Stomach (tissue), 4 donors: ENCODE measurements around the gene ZFP69B.

Source experiments
- POLR2A ChIP-seq, 4 donors: fragments of 450-650 bp; IDR thresholded peaks; one replicate each; pipeline ENCODE4 v1.6.1; 2016; ENCODE audit warnings: antibody characterized with exemption in 4 of 4, control low read depth in 2 of 4, mild to moderate bottlenecking in 1 of 4, moderate library complexity in 1 of 4
- POLR2AphosphoS5 ChIP-seq, 3 donors: sonication (generic); formaldehyde crosslinking; IDR thresholded peaks; one replicate each; pipeline ENCODE4 v1.6.1; 2016; ENCODE audit warnings: antibody characterized with exemption in 3 of 3
- TF ChIP-seq, protein P1 (sequence below), 7 experiments: fragments of 450-650 bp in 4 of 7; fragments of 200-600 bp in 3 of 7; sonication (generic) in 3 of 7; IDR thresholded peaks; one replicate each; pipeline ENCODE4 v1.5.1; 2016 to 2019; ENCODE audit warnings: antibody characterized with exemption in 7 of 7, control low read depth in 2 of 7, mild to moderate bottlenecking in 1 of 7

DNA sequence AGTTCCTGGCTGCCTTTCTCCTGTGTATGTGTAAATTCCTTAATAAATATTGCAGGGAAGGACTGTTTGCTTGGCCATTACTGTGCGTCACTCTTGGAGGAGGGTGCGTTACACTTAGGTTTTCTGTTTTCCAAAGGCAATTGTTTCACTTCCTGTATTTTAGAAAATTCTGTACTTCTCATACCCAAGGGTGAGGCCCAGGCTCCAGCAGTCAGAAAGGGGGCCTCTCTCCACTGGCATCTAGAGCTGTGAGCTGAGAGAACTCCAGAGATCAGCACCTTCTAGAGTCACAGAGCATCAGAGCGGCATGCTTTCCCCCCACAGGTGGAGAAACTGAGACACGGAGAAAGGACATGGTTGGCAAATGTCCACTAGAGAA lies 27.0 kb upstream of the ZFP69B start:
- TF ChIP-seq, protein P1, sequence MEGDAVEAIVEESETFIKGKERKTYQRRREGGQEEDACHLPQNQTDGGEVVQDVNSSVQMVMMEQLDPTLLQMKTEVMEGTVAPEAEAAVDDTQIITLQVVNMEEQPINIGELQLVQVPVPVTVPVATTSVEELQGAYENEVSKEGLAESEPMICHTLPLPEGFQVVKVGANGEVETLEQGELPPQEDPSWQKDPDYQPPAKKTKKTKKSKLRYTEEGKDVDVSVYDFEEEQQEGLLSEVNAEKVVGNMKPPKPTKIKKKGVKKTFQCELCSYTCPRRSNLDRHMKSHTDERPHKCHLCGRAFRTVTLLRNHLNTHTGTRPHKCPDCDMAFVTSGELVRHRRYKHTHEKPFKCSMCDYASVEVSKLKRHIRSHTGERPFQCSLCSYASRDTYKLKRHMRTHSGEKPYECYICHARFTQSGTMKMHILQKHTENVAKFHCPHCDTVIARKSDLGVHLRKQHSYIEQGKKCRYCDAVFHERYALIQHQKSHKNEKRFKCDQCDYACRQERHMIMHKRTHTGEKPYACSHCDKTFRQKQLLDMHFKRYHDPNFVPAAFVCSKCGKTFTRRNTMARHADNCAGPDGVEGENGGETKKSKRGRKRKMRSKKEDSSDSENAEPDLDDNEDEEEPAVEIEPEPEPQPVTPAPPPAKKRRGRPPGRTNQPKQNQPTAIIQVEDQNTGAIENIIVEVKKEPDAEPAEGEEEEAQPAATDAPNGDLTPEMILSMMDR (IDR thresholded peaks at IDR 0.05), result no peak
- no peak for TF ChIP-seq POLR2AphosphoS5 (IDR thresholded peaks at IDR 0.05)
- TF ChIP-seq POLR2A (IDR thresholded peaks at IDR 0.05), result no peak
